ENCODE results near the gene NECAB3.

NECAB3 gene

DNA sequence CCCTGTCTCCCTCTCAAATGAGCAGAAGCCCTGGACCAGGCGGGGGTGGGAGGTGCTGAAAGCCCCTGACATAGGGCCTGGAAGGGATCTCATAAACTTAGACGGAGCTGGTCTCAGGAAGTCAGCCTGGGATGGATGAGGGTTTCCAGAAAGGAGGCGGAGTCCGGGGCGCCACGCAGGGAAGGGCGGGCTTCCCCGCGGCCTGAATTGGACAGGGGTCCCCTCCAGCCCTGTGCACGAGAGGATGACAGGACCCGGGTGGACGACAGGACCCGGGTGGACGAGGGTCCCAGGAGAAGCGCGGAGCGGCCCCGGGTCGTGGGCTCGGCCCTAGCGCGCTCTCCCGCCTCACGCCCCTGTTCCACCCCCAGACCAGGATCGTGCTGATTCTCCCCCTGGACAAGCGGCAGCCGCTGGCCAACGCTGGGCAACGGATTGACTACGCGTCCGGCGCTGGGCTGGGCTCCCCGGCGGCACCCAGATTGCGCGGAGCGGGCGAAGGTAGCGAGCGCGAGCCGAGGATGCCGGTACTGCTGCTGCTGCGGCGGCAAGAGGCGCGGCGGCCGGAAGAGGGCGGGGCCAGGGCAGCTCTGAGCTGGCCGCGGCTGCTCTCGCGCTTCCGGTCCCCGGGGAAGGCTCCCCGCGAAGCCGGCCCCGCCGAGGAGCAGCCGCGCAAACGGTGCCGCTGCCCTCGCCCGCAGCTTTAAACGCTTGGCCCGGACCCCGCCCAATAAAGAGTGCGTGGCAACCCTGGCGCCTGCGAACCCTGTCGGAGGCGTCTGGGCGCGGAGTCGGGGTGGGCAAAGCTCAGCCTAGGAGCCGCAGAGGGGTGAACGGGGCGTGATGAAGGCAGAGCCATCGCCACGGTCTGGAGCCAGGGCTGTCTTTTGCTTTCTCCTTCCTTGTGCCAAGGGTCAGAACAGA is 10.8 kb downstream of the NECAB3 start:
- peak; percentile 88 for DNase-seq

DNA sequence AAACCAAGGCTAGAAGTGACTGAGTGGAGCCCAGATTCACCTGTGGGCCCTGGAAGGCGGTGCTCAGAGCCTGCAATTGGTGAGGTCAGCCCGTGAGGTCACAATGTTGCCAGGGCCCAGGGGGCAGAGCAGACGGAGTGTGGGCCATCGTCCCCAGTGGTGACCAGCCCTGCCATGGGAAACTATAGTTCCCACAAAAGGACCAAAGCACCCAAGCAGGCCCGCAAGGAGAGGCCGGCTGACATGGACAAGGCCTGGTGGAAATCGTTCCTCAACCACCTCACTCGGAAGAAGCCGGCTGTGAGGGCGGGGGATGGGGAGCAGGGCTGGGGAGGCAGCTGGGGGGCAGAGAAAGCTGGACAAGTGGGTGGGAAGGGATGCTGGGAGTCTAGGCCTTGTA is 12.1 kb downstream of the NECAB3 start, which contains the start of gene C20orf144:
Gene C20orf144, plus strand, starts transcription at position 156 of the 400 bp plus-strand sequence. Its CDS starts 19 bp downstream, at position 175.
- no peak for DNase-seq

DNA sequence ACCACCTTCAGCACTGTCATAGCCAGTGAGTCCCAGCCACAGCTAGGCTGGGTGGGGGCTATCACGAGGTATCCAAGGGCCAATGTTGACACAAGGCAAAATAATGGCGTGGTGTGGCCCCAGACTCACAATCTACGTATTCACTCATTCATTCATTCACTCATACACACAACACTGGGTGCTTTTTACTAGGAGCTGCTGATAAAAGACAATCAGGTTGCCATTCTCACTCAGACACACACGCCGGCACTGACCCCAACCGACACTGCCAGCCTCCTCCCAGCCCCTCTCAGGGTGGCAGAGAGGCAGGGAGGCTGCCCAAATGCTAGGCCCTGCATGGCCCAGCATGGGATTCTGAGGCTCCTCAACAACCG is 13.6 kb downstream of the NECAB3 start:
- no peak for DNase-seq

DNA sequence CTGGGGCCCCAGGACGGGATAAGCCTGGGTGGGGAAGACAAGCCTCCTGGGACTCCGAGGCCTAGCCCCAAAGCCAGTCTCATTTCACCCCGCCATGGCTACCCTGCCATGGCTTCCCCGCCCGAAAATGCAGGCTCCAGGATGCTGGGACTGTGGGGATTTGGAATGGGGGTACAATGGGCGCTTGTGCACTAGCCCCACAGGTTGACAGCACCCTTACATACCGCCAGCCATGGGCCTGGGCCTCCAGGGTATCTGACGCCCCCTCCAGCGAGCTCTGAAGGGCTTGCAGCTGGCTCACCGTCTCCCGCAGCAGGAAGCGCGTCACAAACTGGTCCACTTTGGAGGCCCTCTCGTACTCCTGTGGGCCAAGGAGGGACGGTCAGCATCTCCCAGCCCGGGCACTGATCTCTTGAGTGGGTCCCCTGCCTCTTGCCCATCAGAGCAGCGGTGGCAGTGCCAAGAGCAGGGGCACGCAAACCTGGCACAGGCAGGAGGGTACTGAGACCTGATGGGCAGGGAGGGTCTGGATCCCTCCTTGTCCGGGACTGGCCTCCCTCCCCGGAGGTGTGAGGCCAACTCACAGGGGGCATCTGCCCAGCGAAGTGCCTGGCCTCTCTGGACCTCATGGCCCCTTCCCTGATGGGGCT is 14.1 kb downstream of the NECAB3 start:
- no peak for DNase-seq

DNA sequence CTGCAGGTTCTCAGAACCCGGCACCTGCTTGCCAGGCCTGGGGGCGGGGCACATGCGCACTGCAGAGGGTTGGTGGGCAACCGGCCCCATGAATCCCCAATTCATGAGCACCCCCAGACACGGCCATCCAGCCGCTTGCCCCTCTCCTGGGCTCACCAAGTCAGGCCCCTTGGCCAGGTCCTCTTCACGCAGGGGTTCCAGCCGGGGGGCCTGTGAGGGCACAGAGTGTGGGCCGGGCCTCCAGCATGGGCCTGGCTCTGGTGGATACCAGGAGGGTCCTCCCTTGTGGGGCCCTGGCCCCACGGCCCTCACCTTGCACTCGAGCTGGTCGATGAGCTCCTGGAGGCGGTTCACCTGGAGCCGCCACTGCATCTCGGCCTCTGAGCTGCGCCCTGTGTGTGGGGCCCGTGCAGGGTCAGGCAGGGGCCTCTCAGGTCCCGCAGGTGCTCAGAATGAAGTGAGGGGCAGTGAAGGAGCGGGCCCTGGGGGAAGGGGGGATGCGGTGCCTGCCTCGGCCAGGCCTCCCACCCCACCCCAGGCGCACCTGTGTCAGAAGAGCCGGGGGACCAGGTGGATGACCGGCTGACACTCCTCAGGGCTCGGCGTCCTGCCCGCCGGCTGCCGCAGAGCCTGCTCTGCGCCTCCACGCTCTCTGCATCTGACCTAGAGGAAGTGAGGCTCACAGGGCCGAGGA is 14.7 kb downstream of the NECAB3 start:
- no peak for DNase-seq

DNA sequence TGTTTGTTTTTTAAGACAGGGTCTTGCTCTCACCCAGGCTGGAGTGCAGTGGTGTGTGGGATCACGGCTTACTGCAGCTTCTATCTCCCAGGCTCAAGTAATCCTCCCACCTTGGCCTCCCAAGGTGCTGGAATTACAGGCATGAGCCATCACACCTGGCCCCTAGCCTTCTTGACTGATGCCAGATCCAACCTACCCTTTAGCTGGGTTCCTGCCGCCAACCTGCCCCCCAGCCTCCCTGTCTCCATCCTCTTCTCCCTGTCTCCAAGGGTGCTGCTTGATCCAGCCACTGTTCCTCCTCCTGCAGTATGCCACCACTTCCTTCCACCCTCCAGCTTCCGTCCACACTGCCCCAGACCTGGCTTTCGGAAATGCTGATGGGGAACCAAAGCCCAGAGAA is 15.3 kb downstream of the NECAB3 start:
- no peak for DNase-seq

DNA sequence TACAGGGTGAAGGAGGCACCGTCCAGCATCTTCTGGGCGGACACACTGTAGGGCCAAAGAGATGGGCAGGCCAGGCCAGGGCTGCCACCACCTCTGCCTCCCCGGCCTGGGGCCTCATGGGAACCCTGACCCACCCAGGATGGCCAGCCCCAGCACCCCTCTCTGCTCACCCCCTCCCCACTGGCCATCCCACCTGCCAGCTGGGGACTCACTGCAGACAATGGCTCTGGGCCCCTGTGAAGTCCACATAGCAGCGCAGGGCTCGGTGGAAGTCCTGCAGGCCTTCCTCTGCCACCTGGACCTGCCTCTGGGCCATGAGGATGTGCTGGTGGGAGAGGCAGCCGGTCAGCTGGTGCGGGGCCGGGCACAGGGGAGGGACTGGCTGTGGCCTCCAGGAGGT is 15.7 kb downstream of the NECAB3 start:
- no peak for DNase-seq

DNA sequence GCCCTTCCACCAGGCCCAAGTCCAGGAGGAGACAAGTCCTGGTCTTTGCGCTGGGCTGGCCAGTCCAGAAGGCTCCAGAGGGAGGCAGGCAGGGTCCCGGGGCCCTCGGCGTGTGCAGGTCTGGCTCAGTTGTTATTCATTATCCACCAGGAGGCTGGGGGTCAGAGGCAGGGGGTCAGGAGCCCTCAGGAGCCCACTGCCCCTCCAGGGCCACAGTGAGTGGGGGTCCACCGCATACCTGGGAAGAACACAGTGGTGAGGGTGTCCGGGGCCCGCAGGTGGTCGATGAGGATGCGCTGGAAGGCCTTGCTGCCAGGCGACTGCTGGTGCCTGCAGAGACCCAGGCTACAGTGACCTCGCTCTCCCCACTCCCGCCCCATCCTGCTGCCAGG is 16.5 kb downstream of the NECAB3 start:
- no peak for DNase-seq

DNA sequence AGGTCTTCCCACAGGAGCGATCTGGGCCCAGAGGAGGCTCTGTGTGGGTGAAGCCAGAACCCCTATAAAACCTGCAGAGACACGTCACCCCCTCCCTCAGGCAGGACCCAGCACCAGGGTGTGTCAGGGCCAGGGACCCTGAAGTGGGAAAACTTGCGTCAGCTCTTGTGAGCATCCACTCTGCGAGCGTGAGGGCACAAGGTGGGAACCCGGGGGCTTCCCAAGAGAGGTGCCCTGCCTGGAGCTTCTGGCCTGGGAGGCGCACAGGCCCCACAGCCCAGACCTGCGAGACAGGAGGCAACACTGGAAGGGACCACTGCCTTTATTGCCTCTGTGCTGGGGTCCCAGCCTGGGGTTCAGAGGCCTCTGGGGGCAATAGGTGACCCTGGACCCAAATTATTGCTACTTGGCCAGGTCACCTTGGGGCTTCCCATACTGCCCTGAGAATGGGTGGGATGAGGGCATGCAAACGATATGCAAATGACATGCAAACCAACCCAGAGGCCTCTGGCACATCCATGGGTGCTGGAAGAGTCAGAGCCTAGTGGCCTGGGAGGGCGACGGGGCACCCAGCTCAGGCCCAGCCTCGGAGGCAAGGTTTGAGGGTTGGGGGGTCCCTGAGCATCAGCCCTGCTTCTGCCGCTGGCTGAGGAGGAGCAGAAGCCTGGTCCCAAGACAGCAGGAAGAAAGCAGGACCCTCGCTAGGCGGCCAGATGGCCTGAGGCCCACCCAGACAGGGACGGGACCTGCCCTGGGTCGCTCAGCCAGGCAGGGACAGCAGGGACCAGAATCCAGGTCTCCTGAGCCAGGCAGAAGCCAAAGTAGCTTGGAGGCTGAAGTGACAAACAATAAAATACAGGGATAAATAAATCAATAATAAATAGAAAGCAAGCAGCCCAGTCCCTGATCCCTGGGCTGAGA is 17.2 kb downstream of the NECAB3 start:
- DNase-seq = no peak

DNA sequence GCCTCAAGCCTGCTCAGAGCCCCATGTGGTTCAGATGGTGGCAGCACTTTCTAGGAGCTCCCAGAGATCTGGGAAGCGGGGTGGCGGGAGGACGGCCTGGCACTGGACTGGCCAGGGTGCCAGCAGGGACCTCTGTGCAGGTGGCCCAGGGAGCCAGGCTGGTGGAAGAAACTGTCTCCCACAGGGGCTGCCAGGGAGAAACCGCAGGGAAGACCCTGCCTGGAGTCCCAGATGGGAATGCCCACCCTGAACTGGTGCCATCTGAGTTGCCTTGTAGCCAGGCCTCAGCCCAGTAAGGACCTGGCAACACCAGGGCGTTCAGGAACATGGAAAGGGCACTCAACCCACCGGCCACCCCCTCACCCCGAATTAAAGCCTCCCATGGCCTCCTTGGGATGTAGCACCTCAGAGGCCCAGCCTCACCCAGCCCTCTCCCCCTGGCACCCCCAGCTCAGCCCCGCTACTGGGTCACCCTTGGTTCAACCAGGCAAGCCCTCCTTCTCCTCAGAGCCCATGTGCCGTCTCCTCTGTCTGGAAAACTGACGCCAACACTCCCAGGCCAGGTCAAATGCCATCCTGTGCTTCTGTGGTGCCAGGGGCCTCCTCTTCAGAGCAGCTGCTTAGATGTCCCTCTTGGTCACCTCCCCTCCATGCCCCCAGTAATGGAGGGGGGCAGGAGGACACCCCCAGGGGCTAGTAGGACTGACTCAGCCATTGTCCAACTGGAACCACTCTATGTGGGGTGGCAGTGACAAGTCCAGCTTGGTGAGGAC is 18.0 kb downstream of the NECAB3 start:
- DNase-seq = no peak

DNA sequence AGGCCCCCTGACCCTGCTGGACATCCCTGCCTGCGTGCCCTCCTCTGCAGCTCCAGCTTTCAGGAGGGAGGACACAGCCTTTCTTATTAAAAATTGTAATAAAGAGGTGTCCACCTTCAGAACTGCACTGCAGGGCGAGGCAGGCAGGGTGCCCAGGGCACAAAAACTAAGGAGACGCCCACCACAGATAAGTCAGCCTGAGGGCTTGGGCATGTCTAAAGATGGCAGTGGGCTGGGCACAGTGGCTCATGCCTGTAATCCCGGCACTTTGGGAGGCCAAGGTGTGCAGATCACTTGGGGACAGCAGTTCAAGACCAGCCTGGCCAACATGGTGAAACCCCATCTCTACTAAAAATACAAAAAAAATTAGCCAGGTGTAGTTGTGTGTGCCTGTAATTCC is 19.1 kb downstream of the NECAB3 start:
- DNase-seq = no peak

DNA sequence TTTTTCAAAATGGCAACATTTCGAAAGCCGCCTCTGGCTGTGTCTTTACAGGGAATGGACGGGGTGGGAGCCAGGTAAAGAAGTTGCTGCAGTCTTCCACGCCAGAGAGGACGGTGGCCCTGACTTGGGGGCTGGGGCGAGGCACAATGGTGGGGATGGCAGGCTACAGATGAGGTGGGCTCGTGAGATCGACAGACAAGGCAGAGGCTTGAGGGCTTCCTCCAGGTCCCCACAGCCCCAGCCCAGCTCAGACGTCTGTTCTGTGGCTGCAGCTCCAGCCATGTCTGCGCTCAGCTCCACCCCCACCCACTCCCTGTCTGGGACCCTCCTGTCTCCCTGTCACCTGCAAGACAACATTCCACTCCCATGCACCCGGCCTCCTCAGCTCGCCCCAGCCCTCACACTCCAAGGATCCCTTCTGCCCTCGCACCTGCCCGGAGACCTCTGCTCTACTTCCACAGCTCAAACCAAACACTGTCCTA is 19.5 kb downstream of the NECAB3 start:
- no peak for DNase-seq

DNA sequence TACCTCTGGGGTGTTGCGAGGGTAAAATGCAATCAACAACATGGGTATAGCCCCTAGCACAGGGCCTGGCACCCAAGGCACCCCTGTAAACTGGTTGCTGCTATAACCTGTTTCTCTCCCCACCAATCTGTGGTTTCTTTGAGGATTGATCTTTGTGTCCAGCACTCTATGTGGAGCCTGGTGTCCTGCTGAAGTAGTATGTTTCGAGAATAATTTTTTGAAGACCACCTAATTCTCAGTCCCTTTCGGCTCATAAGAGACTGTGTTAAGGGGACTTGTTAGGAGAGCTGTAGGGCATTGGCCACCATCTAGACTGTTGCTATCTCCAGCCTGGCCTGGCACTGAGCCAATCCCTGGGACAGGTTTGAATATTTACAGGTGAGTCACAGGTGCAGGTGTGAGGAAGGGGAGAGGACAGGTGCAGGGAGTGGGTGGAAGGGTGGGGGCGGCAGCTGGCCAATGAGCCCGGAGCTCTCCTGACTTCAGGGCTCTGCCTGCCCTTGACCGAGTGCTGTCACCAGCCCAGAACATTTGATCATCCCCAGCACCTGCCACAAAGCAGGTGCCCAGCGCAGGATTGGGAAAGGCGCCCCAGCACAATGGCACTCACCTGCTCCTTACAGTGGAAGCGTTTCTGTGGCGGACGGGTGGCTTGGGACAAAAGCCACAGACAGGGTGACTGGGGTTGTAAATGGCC is 20.2 kb downstream of the NECAB3 start:
- DNase-seq = no peak

DNA sequence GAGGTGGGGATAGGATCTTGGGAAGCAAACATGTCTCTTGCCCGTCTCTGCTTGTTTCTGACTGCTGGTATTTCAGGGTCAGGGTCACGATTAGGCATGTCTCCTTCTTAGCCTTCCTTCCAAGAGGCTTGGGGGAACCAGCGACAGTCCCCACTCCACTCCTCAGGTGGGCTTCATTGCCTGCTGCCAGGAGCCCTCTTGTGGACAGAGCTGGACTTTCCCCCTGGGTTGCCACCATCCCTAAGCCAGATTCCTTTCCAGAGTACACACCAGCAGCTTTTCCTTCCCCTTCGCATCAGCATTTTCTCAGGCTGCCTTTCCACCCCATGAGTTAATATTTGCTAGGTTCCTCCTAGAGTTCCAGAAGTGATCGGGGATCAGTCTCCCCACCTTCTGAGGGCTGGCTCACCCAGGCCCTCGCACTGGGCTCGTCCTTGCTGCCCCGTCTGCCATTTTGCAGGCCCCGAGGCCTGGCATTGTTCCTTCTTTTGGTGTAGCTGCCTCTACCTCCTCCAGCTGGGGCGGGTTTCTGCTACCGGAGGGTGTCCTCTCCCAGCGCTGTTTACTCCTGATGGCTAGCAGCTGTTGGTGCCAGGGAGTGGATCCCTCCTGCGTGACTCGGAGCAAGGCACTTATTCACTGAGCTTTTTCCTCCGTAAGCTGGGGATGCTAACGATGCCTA is 20.9 kb downstream of the NECAB3 start:
- DNase-seq = peak; percentile 51

DNA sequence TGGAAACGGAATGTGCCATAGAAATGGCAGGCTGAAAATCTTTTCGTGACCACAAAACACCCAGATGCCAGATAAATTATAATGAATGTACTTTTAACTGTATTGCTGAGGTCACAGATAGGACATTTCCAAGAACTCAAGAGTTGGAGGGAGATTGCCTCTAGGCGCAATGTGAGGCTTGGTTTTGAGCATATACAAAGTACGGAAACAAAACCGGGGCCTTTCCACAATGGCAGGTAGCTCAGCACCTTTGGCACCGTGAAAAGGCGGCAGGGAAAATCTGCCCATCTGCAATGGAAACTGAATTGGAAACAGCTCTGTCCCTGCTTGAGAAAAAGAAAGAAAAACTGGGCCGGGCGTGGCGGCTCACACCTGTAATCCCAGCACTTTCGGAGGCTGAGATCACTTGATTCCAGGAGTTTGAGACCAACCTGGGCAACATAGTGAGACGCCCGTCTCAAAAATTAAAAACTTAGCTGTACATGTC is 22.6 kb downstream of the NECAB3 start:
- no peak for DNase-seq

DNA sequence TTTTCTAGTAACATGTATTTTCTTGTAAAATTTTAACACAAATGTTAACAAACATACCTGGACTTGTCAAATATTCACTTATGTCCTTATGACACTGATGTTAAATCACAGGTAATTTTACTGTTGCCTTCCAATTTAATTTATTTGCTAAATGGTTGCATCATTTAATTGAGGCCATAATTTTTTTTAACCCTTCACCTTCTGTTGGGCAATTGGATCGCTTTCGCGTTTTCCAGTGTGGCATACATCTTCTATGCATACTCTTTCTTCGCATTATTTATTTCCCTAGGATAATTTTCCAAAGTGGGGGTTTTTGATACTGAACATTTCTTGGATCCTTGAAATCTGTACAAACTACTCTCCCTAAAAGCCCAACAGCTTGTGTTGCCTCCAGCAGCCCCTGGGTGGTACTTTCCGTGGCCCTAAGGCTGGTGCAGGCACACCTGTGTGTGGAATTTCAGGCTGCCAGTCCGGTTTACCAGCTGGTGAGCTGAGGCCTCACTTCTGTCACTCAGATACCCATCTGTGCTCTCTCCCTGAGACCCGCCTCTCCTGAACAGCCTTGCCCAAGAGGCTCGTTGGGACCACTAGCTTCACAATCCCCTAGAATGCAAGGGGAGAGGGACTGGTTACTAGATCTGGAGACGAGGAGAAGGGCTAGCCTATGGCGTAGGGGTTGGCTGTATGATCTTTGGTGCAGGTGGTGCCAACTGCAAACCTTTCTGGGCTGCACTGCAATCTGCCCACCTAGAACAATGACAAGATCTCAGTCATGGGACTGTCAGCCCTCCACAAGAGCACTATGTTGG is 23.3 kb downstream of the NECAB3 start:
- no peak for DNase-seq

DNA sequence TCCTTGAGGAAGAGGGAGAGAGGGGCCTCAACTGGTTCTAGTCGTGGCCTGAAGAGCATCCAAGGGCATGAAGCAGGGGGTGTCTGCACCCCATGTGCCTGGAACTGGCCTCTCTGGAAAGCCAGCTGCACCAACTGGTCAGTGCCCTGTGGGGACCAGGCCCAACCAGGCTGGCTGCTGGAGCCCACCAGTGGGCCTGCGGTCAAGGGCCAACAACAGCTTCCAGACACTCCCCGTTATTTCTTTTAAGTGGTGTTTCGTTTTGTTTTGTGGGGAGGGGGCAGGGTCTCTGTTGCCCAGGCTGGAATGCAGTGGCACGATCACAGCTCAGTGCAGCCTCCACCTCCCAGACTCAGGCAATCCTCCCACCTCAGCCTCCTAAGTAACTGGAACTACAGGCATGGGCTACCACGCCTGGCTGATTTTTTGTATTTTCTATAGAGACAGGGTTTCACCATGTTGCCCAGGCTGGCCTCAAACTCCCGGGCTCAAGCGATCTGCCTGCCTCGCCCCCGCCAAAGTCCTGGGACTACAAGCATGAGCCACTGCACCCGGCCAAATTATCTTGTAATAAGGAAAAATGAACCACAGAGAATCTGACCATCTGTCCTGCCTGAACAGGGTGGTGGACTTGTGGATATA is 24.0 kb downstream of the NECAB3 start:
- DNase-seq = no peak

DNA sequence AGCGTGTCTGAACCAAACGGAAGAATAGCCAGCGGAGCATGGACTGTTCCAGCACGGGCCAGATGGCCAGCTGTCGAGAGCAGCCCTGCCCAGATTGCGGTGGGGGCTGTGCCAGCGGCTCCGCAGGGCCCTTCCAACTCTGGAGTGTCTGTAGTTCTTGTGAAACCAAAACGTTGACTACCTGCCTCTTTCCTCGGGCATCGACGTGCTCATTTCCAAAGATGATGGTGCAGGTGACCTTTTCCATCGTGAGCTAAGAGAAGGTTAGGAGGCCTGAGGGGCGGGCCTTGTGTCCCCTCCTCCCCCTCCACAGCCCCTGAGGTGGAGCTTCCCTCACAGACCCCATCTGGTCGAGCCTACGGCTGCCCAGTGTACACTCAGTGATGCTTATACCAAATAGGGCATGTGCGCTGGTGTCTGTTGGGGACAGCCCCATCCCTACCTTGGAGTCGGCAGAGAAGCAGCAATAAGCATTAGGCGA is 25.0 kb downstream of the NECAB3 start:
- no peak for DNase-seq
